ENCODE results near the gene CNTROB.

CNTROB gene

GRCh38 chr17:7931709-7932482 lies at the start of gene CNTROB, which contains the start of gene TRAPPC1:
Gene CNTROB (plus strand): TSS chr17:7932206. CDS start chr17:7933080, 874 bp downstream.
Gene TRAPPC1 (minus strand): TSS chr17:7931946. CDS start chr17:7931829, 117 bp downstream.
- peak; percentile 94 to 98 for DNase-seq

GRCh38 chr17:7882629-7883028 lies 49.4 kb upstream of the CNTROB start:
- no peak for DNase-seq

GRCh38 chr17:7883781-7884386 lies 48.1 kb upstream of the CNTROB start:
- peak in 1 of 2 donors; percentile 13 for DNase-seq

- DNase-seq, result no peak
Observed at GRCh38 chr17:7884581-7885366, 47.2 kb upstream of the CNTROB start.

- peak in 1 of 2 donors; percentile 51 for DNase-seq
Observed at GRCh38 chr17:7885367-7886226, 46.4 kb upstream of the CNTROB start.

- peak in 1 of 2 donors; percentile 20 for DNase-seq
Observed at GRCh38 chr17:7886227-7887037, 45.6 kb upstream of the CNTROB start.

GRCh38 chr17:7887038-7887481 lies 44.9 kb upstream of the CNTROB start:
- no peak for DNase-seq

- DNase-seq, result peak; percentile 71 to 85
Observed at GRCh38 chr17:7887482-7888183, 44.4 kb upstream of the CNTROB start.

GRCh38 chr17:7888184-7888920 lies 43.7 kb upstream of the CNTROB start, which contains the start of gene CHD3:
Gene CHD3 (plus strand): TSS chr17:7888789. CDS start chr17:7889001, 212 bp downstream.
- DNase-seq, result no peak

GRCh38 chr17:7889166-7889955 lies 42.6 kb upstream of the CNTROB start:
- peak; percentile 52 to 60 for DNase-seq

- DNase-seq, result no peak
Observed at GRCh38 chr17:7893187-7893880, 38.7 kb upstream of the CNTROB start.

- no peak for DNase-seq
Observed at GRCh38 chr17:7894226-7894625, 37.8 kb upstream of the CNTROB start.

- DNase-seq, result no peak
Observed at GRCh38 chr17:7894866-7895265, 37.1 kb upstream of the CNTROB start.

GRCh38 chr17:7897090-7897489 lies 34.9 kb upstream of the CNTROB start:
- DNase-seq, result no peak

GRCh38 chr17:7897773-7898172 lies 34.2 kb upstream of the CNTROB start:
- DNase-seq, result peak in 1 of 2 donors; percentile 41

GRCh38 chr17:7903154-7904103 lies 28.6 kb upstream of the CNTROB start:
- DNase-seq, result no peak

GRCh38 chr17:7909089-7909488 lies 22.9 kb upstream of the CNTROB start:
- DNase-seq, result no peak

Measured in bone marrow (tissue), 2 donors.